ENCODE data around the gene SLC2A5.

- TF ChIP-seq CTCF (conservative IDR thresholded peaks at IDR 0.05; ENCODE audit: low read depth, low read length) = no peak
- TF ChIP-seq EZH2phosphoT487 (IDR thresholded peaks at IDR 0.05; ENCODE audit: borderline replicate concordance, low read length) = no peak
- TF ChIP-seq EZH2 (IDR thresholded peaks at IDR 0.05; ENCODE audit: low read length, unreplicated experiment) = no peak
Measured at GRCh38 chr1:9033363-9033762, 36.1 kb downstream of the SLC2A5 start.

Data from PC-3 (cell line).